GM19463 (cell line): Measurements from ENCODE around the gene TMEM164.

Experiments
- ATAC-seq: cut with Tn5 transposase; IDR thresholded peaks from one replicate; pipeline ENCODE4 v1.9.1; 2021; ENCODE audit warnings: mild to moderate bottlenecking, moderate library complexity; ENCODE audit not compliant: unreplicated experiment

The TMEM164 gene

DNA sequence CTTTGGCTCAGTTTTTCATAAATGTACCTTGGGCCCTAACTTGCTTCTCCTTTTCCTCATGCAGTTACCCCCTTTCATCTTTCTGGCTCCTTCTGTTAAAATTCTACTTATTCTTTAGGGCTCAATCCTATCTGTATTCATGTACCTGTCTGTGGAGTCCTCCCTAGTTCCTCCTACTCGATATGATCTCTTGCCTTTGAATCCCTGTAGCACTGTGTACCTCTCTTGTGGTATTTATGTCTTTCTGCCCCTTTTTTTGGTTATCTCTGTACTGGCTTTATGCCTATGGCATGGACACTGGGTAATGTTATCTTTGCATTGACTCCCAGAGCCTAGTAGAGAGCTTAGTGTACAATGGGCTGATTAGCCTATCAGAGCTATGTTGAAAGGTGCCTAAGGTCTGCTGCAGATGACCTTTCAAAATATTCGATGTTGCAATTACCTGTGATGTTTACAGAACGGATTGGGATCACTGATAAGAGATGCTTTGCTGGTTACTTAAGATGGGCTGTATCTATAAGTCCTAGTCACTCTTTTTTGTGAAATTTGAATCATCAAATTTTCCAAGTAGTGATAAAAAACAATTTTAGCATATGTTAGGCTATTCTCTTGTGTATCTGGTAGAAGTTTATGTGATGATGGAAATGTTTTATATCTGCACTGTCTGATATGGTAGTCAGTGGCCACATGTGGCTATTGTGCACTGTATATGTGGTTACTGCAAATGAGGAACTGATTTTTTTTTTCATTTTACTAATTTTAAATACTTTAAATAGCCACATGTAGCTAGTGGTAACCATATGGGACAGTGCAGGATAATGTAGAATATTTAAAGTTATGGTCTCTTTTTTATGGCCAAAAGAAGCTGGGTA is 33.5 kb downstream of the TMEM164 start:
- no peak for ATAC-seq

DNA sequence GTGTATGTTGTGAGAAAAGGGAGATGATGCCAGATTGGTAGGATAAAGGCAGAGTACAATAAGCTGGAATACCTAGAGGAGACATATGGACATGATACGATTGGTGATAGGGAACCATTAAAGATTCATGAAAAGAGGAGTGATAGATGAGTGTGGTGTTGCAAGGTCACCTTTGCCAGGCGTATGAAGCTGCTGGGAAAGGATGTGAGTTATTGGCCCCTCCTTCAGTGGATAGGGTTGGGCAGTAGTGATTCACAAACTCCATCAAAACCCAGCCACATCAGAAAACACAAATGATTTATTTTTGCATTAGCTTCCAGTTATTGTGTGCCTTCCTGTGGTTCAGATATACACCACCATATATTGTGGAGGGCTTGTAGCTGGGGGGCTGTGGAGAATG is 34.3 kb downstream of the TMEM164 start:
- no peak for ATAC-seq

DNA sequence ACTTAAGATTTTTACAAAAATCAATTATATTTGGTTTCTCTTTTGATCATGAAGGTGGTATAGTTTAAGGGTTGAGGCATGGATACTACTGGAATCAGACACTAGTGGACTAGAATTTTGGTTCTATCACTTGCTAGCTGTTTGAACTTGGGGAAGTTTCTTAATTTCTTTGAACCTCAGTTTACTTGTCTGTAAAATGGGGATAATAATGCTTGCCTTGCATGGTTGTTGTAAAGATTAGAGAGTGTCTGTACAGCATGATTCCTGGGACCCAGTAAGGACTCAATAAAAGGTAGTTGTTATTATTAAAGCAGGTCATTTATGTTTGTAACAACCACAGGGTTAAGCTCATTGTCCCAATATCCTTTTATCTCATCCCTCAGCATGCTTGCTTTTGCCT is 36.0 kb downstream of the TMEM164 start:
- no peak for ATAC-seq

DNA sequence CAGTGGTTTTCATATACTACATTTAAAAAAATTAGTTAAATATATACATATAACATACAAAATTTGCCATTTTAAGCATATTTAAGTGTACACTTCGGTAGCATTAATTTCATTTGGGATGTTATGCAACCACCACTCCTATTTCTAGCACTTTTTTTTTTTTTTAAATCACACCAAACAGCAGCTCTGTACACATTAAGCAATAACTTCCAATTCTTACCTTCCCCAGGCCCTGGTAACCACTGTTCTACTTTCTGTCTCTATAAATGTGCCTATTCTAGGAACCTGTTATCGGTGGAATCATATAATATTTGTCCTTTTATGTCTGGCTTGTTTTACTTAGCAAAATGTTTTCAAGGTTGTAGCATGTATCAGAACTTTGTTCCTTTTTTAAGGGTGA is 39.1 kb downstream of the TMEM164 start:
- ATAC-seq: no peak

DNA sequence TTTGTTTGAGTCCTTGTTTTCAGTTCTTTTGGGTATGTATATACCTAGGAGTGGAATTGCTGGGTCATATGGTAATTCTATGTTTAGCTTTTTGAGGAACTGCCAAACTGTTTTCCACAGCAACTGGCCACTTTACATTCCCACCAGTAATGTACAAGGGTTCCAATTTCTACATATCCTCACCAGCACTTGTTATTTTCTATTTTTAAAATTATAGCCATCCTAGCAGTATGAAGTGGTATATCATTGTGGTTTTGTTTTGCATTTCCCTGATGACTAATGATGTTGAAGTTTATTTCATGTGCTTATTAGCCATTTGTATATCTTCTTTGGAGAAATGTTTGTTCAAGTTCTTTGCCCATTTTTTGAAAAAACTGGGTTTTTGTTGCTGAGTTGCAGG is 39.6 kb downstream of the TMEM164 start:
- no peak for ATAC-seq

DNA sequence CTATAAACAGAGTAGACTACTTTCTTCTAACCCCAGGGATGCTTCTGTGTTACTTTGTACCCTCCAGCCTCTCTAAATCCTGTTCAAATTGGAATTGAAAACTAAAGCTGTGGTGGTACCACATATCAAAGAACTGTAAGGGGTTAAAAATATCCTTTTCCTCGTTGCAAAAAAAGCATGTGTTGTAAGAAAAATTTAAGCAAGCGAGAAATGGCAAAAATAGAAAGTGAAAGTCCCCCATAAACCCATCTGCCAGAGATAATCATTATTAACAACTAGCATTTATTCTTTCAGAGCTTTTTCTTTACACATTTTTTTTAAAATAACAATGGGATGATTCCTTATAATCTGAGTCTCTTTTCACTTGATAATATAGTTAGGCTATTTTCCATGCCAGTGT is 40.6 kb downstream of the TMEM164 start:
- no peak for ATAC-seq

DNA sequence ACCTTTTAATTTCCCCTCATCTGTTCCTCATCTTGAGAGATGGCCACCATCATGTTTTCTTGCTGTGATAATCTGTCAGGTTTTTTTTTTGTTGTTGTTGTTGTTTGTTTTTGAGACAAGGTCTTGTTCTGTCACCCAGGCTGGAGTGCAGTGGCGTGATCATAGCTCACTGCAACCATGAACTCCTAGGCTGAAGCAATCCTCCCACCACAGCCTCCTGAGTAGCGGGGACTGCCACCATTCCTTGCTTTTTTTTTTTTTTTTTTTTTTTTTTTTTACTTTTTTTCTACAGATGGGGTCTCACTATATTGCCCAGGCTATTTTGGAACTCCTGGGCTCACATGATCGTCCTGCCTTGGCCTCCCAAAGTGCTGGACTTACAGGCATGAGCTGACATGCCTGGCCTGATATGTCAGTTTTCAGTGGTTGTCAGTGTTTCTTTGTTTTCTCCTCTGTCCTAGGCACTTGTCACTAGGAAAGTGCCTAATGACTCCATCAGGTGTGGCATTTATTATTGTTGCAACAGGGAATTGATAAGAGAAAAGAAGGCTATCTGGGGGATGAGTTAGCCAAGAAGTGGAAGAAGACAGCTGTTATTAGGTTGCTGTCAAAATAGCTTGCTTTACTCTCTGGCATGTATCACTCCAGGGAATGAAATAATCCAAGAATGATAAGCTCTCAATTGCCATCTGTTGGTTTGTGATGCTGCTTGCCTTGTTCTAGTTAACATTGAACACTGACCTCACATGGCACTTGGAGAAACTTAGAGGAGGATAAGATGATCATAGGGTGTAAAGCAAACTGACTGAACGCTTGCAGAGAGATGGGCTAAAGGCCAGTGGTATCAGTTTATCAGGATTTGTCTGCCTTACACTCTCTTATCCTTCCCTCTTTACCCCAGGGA is 41.7 kb downstream of the TMEM164 start:
- no peak for ATAC-seq

DNA sequence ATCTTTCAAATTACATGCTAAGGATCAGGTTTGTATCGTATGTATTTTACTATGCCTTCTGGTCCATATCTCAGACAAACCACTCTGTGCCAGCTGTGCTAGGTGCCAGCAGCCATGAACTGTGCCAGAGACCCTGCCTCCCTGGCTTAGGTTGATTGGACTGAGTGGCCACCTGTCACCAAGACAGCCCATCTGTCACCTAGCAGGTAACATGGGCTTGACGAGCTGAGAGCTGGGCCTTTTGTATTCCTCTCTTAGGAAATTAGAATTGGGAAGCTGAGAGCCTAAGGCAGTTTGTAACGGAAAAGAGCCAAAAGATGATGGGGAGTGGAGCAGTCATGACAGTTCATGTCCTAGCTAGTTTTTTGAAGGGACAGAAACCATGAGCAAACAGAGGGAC is 42.5 kb downstream of the TMEM164 start:
- ATAC-seq: no peak

DNA sequence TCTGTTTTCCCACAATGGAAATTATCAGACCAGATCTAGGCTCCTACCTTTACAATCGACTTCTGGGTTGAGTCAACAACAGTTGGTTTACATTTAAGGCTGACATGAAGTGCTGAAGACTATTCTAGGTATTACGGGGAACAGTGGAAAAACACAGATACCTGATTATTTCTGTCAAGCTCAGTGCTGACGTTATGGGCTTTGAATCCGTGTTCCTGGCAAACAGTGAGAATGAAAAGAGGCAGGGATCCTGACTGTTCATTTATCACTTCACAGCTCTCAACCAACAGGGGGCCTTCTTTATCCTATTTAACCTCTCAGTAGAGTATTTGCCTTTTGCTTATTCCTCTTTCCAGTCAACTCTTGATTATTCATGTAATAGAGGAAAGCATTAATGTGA is 43.1 kb downstream of the TMEM164 start:
- no peak for ATAC-seq

DNA sequence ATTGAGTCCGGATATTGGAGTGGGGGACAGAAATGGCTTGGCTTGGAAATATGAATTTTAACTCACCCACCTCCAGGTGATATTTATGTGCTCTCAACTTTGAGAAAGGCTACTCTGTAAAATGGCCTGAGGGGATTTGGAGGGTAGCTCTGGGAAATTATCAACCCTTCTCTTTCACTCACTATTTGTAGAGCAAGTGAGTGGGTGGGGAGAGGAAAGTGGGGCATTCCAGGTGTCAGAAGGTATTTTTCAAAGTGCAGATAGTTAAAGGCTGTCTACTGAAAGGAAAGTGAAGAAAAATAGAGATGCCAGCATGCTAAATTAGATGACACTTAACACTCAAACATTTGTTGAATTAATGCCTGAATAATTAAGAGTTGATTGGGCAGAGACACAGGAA is 44.1 kb downstream of the TMEM164 start:
- peak; percentile 54 for ATAC-seq

DNA sequence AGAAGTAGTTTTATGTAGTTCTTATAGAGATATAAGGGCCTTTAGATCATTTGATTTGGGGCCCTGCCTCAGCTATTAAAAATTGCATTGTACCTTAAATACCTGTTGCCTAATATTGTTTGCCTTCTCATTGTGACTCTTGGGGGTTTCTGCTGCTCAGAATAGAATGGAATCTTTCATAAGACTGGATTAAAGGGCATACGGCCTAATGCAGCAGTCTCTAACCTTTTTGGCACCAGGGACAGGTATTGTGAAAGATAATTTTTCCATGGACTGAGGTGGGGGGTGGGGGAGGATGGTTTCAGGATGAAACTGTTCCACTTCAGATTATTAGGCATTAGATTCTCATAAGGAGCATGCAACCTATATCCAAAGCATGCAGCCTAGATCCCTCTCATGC is 46.2 kb downstream of the TMEM164 start:
- no peak for ATAC-seq

DNA sequence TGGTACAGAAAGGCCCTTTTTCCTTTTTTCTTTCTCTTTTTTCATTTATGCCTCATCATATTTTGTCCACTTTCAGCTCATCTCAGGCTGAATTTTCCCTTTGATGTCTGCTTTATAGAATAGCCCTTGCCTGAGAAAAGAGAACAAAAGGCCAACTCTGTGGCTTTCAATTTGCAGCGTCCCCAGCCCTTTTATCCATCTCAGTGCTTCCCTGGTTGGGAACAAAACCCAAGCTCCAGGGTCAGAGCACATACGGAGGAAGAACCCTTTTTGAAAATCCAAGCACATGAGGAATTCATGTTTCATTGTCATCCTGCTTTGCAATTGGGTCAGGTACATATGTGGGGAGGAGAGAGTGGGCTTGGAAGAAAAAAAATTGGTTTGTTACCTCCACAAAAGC is 47.5 kb downstream of the TMEM164 start:
- ATAC-seq: no peak

DNA sequence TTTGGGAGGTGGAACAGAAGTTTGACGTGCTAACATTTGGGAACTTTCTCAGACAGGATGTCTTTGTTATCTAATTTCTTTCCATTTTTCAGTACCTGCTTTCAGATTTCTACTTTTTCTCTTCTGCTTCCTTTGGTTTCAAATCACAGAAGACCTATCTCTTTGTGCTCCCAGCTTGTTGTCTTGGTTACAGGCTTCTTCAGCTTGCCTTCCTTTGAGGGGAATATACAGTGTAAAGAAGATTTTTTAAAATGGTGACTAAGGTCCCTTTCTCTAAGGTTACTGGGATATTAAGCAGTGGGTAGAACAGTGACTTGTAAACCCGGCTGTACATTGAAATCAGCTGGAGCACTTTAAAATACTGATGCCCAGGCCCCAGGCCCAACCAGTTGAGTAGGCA is 48.0 kb downstream of the TMEM164 start:
- no peak for ATAC-seq

DNA sequence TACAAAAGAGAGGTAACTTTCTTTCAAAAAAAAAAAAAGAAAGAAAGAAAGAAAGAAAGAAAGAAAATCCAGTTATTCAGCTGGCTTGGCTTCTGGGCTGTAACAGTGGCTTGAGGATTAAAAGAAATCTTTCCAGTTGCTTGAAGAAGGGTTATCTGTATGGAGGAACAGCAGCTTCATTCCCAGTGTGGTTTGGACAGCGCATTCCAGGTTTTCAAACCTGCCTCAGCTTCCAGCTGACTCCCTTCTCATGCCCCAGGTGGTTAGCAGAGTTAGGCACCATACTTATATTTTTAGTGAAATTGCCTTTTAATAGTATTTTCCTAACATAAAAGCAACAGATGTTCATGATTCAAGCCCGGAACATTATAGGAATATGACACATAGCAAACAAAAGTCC is 48.6 kb downstream of the TMEM164 start:
- ATAC-seq: no peak

DNA sequence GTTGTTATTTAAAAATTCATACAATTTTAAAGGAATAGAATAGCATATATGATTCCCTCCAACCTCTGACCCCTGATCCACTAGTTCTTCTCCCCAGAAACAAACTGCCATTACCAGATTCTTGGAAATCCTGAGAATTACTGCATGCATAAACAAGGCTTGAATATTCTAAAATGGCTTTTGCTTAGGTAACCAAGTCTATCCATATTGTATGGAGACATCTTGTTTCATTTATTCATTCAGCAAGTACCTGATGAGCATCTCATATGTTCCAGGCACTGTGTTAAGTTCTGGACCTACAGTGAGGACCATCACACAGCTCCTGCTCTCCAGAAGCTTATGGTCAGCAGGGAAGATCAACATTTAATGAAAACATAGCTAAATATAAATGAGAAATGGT is 49.4 kb downstream of the TMEM164 start:
- ATAC-seq: no peak

DNA sequence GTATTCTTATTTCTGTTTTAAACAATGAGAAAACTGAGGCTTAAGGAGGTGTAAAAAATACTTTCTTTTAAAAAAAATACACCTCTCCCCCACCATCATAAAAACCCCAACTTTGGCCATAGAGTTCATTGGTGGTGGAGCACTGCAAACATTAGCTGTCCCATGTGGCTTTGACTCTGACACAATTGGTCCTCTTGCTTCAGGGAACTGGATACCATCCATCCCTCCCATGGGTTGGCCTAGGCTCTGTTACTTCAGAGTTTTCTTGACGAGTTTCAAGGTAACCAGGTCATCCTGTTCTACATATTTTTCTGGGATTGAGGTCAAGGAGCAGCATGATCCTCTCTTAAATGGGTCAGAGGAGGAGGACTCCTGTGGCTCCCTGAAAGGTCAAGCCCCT is 50.5 kb downstream of the TMEM164 start:
- no peak for ATAC-seq

DNA sequence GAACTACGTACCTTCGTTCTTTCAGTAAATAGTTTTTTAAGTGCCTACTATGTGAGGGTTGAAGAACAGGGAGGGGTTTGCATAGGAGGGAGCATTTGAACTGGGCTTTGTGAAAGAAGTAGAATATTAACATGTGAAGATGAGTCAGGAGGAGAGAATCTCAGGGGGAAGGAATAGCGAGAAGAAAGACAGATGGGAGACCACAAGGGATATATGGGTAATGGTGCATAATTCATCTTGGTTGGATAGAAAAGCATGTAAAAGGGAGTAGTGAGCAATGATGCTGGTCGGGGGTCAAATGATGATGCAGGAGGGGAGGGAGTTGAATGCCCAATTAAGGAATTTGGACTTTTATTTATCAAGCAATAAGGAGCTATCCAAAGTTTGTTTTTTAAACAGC is 52.7 kb downstream of the TMEM164 start:
- no peak for ATAC-seq

DNA sequence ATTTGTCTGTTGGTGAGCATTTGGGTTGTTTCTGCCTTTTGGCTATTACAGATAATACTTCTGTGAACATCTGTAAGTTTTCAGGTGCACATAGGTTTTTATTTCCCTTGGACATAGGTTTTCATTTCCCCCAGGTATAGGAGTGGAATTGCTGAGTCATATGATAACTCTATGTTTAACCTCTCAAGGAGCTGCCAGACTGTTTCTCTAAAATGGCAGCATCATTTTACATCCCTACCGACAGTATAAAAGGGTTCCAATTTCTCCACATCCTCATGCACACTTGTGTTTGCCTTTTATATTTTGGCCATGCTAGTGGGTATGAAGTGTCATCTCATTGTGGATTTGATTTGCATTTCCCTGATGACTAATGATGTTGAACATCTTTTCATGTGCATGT is 53.5 kb downstream of the TMEM164 start:
- ATAC-seq: no peak

DNA sequence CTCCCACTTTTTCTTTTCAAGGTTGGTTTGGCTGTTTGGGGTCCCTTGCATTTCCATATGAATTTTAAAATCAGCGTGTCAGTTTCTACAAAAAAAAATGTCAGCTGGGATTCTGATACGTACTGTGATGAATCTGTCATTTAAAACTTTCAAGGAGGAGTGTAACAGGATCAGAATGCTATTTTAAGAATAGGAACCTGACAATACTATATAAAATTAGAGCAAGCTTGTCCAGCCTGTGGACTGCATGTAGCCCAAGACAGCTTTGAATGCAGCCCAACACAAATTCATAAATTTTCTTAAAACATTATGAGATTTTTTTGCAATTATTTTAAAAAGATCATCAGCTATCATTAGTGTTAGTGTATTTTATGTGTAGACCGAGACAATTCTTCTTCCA is 56.5 kb downstream of the TMEM164 start:
- ATAC-seq: no peak

DNA sequence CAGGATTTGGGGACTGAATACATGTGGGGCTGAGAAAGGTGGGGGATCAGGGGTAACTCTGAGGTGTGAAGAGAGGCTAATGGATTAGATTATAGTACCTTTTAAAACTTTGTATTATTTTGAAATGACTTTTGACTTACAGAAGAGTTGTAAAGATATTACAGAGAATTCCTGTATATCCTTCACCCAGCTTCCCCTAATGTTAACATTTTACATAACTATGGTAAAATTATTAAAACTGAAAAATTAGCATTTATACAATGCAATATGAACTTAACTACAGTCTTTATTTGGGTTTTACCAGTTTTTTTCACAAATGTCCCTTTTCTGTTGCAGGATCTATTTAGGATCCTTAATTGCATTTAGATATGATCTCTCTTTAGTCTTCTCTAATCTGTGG is 57.4 kb downstream of the TMEM164 start:
- ATAC-seq: no peak

DNA sequence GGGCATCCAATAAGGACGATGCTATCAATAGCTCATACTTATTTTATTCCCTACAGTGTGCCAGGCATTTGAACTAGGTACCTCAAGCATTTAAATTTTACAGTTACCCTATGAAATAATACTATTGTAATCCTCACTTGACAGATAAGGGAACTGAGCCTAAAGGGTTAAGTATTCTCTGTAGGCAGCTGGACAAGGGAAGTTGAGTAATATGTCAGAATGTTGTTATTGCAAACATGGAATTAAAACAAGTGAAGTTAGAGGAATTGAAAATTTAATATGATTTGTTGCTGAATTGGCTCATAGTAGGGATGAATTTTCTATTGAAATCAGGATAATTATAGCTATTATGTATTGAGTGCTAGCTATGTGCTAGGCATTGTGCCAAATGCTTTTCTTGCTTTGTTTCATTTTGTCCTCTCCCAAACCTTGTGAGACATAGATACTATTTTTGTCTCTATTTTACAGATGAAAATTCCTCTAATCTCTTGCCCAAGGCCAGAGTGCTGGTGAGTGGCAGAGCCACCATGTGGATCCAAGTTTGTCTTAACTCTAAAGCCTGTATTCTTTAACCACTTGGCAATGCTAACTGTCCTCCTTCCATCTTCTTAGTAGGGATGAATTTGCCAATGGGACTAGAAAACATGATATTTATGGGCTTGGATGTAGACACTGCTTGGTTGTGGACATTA is 58.1 kb downstream of the TMEM164 start:
- ATAC-seq: no peak

DNA sequence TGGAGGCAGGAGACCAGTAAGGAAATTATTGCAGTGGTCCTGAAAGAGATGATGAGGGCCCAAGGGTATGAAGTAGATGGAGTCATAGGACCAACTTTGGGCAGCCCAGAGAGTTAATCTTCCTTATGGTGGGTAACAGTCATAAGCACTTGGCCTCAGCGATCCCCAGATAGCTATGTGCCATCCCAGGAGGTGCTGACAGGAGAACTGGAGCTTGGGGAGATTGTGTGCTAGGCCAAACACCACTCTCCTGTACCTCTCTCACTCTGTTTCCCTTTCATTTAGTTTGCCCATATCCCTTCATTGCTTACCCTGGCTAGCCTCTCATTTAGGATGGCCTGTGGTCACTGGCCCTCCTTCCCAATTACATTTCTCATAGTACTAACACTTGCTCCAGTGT is 60.0 kb downstream of the TMEM164 start:
- ATAC-seq: no peak
